H1 (cell line): Measurements from ENCODE around the gene EPB41L4A. TPM values are rescaled to one million over a fixed set of nuclear protein-coding genes. Genes with fewer than 3 reads are reported as not detected.

Experiments
- CTCF ChIA-PET: fragments of 300-600 bp; sonication (Branson Sonifier 250); formaldehyde crosslinking; loops from one replicate; lab custom pipeline; 2021; ENCODE audit not compliant: partially characterized antibody; lab: Charles Lee
- POLR2A ChIA-PET: fragments of 300-600 bp; sonication (Branson Sonifier 250); formaldehyde crosslinking; loops from one replicate; lab custom pipeline; 2021; ENCODE audit warnings: inconsistent platforms; ENCODE audit not compliant: partially characterized antibody; lab: Charles Lee
- DNase-seq, 2 experiments: peaks; one replicate each; pipeline versions ENCODE4 v3.0.0 to v3.0.0-alpha.2; 2010 to 2022; ENCODE audit warnings: low spot score in 2 of 2, low read depth in 1 of 2, mixed read lengths in 1 of 2
- FAIRE-seq: peaks from 2 replicates; lab custom pipeline; 2011; peaks lifted over from hg19 to GRCh38; lab: Jason Lieb, UNC
- H2AFZ ChIP-seq: 2 replicates; pipeline ENCODE4 v1.8.1; 2012; ENCODE audit warnings: low read length, inconsistent platforms
- H2AK5ac ChIP-seq: 2 replicates; pipeline ENCODE4 v1.6.1; 2013; ENCODE audit warnings: low read depth, low read length
- H2BK120ac ChIP-seq: replicated peaks from 2 replicates; pipeline ENCODE3; 2013; ENCODE audit warnings: low read depth, low read length, inconsistent platforms
- H2BK12ac ChIP-seq: 2 replicates; pipeline ENCODE4 v1.6.1; 2013; ENCODE audit warnings: low read depth, low read length
- H2BK15ac ChIP-seq: 2 replicates; pipeline ENCODE4 v1.6.1; 2013; ENCODE audit warnings: low read length
- H2BK20ac ChIP-seq: 2 replicates; pipeline ENCODE4 v1.6.1; 2013; ENCODE audit warnings: low read length
- H2BK5ac ChIP-seq: 2 replicates; pipeline ENCODE4 v1.6.1; 2013; ENCODE audit warnings: low read depth, low read length
- H3K14ac ChIP-seq: 2 replicates; pipeline ENCODE4 v1.6.1; 2013; ENCODE audit warnings: inconsistent platforms; ENCODE audit not compliant: insufficient read length
- H3K18ac ChIP-seq: 2 replicates; pipeline ENCODE4 v1.6.1; 2013; ENCODE audit warnings: low read length; ENCODE audit errors: extremely low read depth
- H3K23ac ChIP-seq: 2 replicates; pipeline ENCODE4 v1.6.1; 2013; ENCODE audit warnings: inconsistent platforms; ENCODE audit not compliant: insufficient read length
- H3K23me2 ChIP-seq: 2 replicates; pipeline ENCODE4 v1.6.1; 2013; ENCODE audit warnings: low read depth, low read length
- H3K27ac ChIP-seq: 2 replicates; pipeline ENCODE4 v1.6.1; 2011; ENCODE audit warnings: low read depth, low read length, inconsistent platforms
- H3K27me3 ChIP-seq, 4 experiments: replicated peaks in 1 of 4; 1 replicate in 1 of 4; 2 replicates in 3 of 4; pipeline versions ENCODE4 v1.6.1 to v1.8.1; 2011 to 2013; ENCODE audit warnings: low read length in 3 of 4, mild to moderate bottlenecking in 3 of 4, inconsistent platforms in 2 of 4, mixed read lengths in 2 of 4, moderate library complexity in 1 of 4; ENCODE audit not compliant: control insufficient read depth in 3 of 4, insufficient read depth in 3 of 4; ENCODE audit errors: extremely low read depth in 1 of 4
- H3K36me3 ChIP-seq, 4 experiments: 2 replicates each; pipeline versions ENCODE4 v1.6.1 to v1.8.1; 2011 to 2013; ENCODE audit warnings: mild to moderate bottlenecking in 4 of 4, low read length in 3 of 4, moderate library complexity in 2 of 4, control low read depth in 1 of 4, inconsistent platforms in 1 of 4; ENCODE audit not compliant: insufficient read depth in 4 of 4, control insufficient read depth in 2 of 4
- H3K4ac ChIP-seq: replicated peaks from 2 replicates; pipeline ENCODE3; 2013; ENCODE audit warnings: low read length, low read depth, mixed read lengths, inconsistent platforms; ENCODE audit not compliant: insufficient read length
- H3K4me1 ChIP-seq, 4 experiments: replicated peaks in 1 of 4; 1 replicate in 1 of 4; 2 replicates in 3 of 4; pipeline versions ENCODE4 v1.6.1 to v1.8.1; 2011 to 2013; ENCODE audit warnings: low read length in 3 of 4, inconsistent platforms in 2 of 4, mixed read lengths in 1 of 4; ENCODE audit not compliant: insufficient read depth in 4 of 4, control insufficient read depth in 3 of 4
- H3K4me2 ChIP-seq, 2 experiments: 2 replicates each; pipeline versions ENCODE4 v1.6.1 to v1.8.1; 2011 to 2013; ENCODE audit warnings: low read depth in 2 of 2, low read length in 2 of 2, control low read depth in 1 of 2, inconsistent platforms in 1 of 2, mild to moderate bottlenecking in 1 of 2; ENCODE audit not compliant: insufficient read depth in 1 of 2
- H3K4me3 ChIP-seq, 4 experiments: fragments of 200-600, 300-600 bp in 1 of 4; sonication (generic), shearing (Covaris generic), sonication (Bioruptor Twin) in 1 of 4; 2 replicates each; pipeline versions ENCODE4 v1.5.1 to v1.8.1; 2011 to 2016; ENCODE audit warnings: low read length in 4 of 4, low read depth in 3 of 4, control low read depth in 2 of 4, inconsistent platforms in 2 of 4, mild to moderate bottlenecking in 2 of 4, mixed read lengths in 1 of 4, moderate library complexity in 1 of 4; ENCODE audit not compliant: insufficient read depth in 2 of 4; ENCODE audit errors: extremely low read depth in 1 of 4
- H3K56ac ChIP-seq: replicated peaks from 2 replicates; pipeline ENCODE3; 2013; ENCODE audit warnings: low read depth, mild to moderate bottlenecking, mixed read lengths, low read length, inconsistent platforms; ENCODE audit not compliant: insufficient read length
- H3K79me1 ChIP-seq: 2 replicates; pipeline ENCODE4 v1.6.1; 2013; ENCODE audit warnings: low read depth, low read length, control low read depth
- H3K79me2 ChIP-seq, 2 experiments: 2 replicates each; pipeline versions ENCODE4 v1.6.1 to v1.8.1; 2012 to 2013; ENCODE audit warnings: low read length in 2 of 2, mild to moderate bottlenecking in 2 of 2, inconsistent platforms in 1 of 2; ENCODE audit not compliant: insufficient read depth in 2 of 2, control insufficient read depth in 1 of 2
- H3K9ac ChIP-seq, 4 experiments: replicated peaks in 1 of 4; 1 replicate in 1 of 4; 2 replicates in 3 of 4; pipeline versions ENCODE4 v1.6.1 to v1.8.1; 2011 to 2013; ENCODE audit warnings: low read depth in 3 of 4, low read length in 3 of 4, control low read depth in 2 of 4, mild to moderate bottlenecking in 2 of 4, moderate library complexity in 2 of 4, inconsistent platforms in 1 of 4; ENCODE audit errors: extremely low read depth in 1 of 4
- H3K9me3 ChIP-seq, 2 experiments: 2 replicates each; pipeline versions ENCODE4 v1.6.1 to v1.8.1; 2012 to 2013; ENCODE audit warnings: mild to moderate bottlenecking in 2 of 2, moderate library complexity in 2 of 2, control low read depth in 1 of 2, inconsistent platforms in 1 of 2, low read depth in 1 of 2, low read length in 1 of 2, mixed read lengths in 1 of 2; ENCODE audit not compliant: insufficient read depth in 2 of 2
- H4K20me1 ChIP-seq, 2 experiments: replicated peaks in 1 of 2; 2 replicates each; pipeline versions ENCODE3 to v1.8.1; 2011 to 2013; ENCODE audit warnings: inconsistent platforms in 2 of 2, low read length in 2 of 2, mild to moderate bottlenecking in 1 of 2; ENCODE audit not compliant: insufficient read depth in 2 of 2, control insufficient read depth in 1 of 2
- H4K5ac ChIP-seq: 2 replicates; pipeline ENCODE4 v1.6.1; 2013; ENCODE audit warnings: low read length, low read depth, mixed read lengths, inconsistent platforms; ENCODE audit not compliant: insufficient read length
- H4K8ac ChIP-seq: 2 replicates; pipeline ENCODE4 v1.8.0; 2013; ENCODE audit warnings: mild to moderate bottlenecking, moderate library complexity, low read length, inconsistent platforms; ENCODE audit not compliant: insufficient read depth; ENCODE audit errors: extremely low read depth
- H4K91ac ChIP-seq: replicated peaks from 2 replicates; pipeline ENCODE3; 2013; ENCODE audit warnings: low read length, mixed read lengths, inconsistent platforms; ENCODE audit not compliant: insufficient read length
- ASH2L ChIP-seq: fragments of 200-600, 300-600 bp; sonication (generic); IDR thresholded peaks from one replicate; pipeline ENCODE4 v1.7.1; 2017; ENCODE audit warnings: low read length
- ATF2 ChIP-seq: IDR thresholded peaks from 2 replicates; pipeline ENCODE4 v1.6.1; 2012; ENCODE audit warnings: low read length, inconsistent platforms
- CBX5 ChIP-seq: fragments of 300-800, 300-1000 bp; sonication (generic); IDR thresholded peaks from 2 replicates; pipeline ENCODE4 v1.7.1; 2016; ENCODE audit warnings: antibody characterized with exemption, low read length, low read depth
- CTBP2 ChIP-seq: IDR thresholded peaks from 2 replicates; pipeline ENCODE4 v1.7.0; 2011; ENCODE audit warnings: borderline replicate concordance, mild to moderate bottlenecking, moderate library complexity, mixed read lengths, low read length; ENCODE audit not compliant: insufficient read depth, insufficient read length
- FOSL1 ChIP-seq: IDR thresholded peaks from 2 replicates; pipeline ENCODE4 v1.6.1; 2011; ENCODE audit warnings: mild to moderate bottlenecking, low read depth, low read length, moderate library complexity; ENCODE audit not compliant: insufficient read depth
- HDAC2 ChIP-seq, 2 experiments: fragments of 300-600 bp in 1 of 2; sonication (generic) in 1 of 2; IDR thresholded peaks; 2 replicates each; pipeline ENCODE4 v1.6.1; 2011 to 2012; ENCODE audit warnings: low read depth in 2 of 2, low read length in 2 of 2, mild to moderate bottlenecking in 2 of 2, moderate library complexity in 2 of 2, borderline replicate concordance in 1 of 2, inconsistent platforms in 1 of 2
- POLR2AphosphoS5 ChIP-seq: IDR thresholded peaks from 2 replicates; pipeline ENCODE4 v1.6.1; 2011; ENCODE audit warnings: low read depth, low read length
- RXRA ChIP-seq: IDR thresholded peaks from 2 replicates; pipeline ENCODE4 v1.6.1; 2011; ENCODE audit warnings: low read depth, mild to moderate bottlenecking, low read length, moderate library complexity; ENCODE audit not compliant: insufficient read depth
- SUZ12 ChIP-seq: fragments of 200-600 bp; sonication (generic); IDR thresholded peaks from 2 replicates; pipeline ENCODE4 v1.6.1; 2012; ENCODE audit warnings: mild to moderate bottlenecking, inconsistent platforms, low read length, moderate library complexity, mixed read lengths
- TAF7 ChIP-seq: optimal IDR thresholded peaks from 2 replicates; pipeline ENCODE3; 2011; ENCODE audit warnings: low read depth, mild to moderate bottlenecking, inconsistent platforms, low read length, moderate library complexity, borderline replicate concordance
- TBP ChIP-seq: IDR thresholded peaks from 2 replicates; pipeline ENCODE4 v1.6.1; 2011; ENCODE audit warnings: low read depth, low read length, improper control_type of control experiment
- WGBS, 2 experiments: shearing (Covaris generic) in 1 of 2; methylation state at CpG; one replicate each; pipeline versions ENCODE4 v1.1.6 to v1.1.7; 2013 to 2015; ENCODE audit warnings: low lambda C conversion rate in 2 of 2, mixed read lengths in 2 of 2, inconsistent platforms in 1 of 2, low coverage in 1 of 2, missing lambda C conversion rate in 1 of 2; ENCODE audit not compliant: insufficient replicate concordance in 2 of 2, insufficient coverage in 1 of 2, insufficient read length in 1 of 2; ENCODE audit errors: extremely low coverage in 1 of 2, missing lambda C conversion rate in 1 of 2; 5-methylcytosine and 5-hydroxymethylcytosine counted together
- polyA plus RNA-seq, 7 experiments: library from polyadenylated mRNA; depleted of rRNA in 3 of 7; stranded (reverse) in 5 of 7; unstranded in 2 of 7; fragments of >200 nt in 5 of 7; fragments of 200-250 nt in 2 of 7; gene quantifications; 1 replicate in 5 of 7; 2 replicates in 1 of 7; 4 replicates in 1 of 7; pipeline versions ENCODE4 v1.2.1 to v1.2.3, GENCODE V29; 2011 to 2013; ENCODE audit warnings: missing spikeins in 2 of 7, mixed read lengths in 2 of 7
- total RNA-seq: library from RNA; stranded (reverse); fragmentation: NEBNext Ultra II Directional; extraction: Animal tissue kit (Norgen Biotek cat#: 25700); gene quantifications from 2 replicates; pipeline ENCODE4 v1.2.1, GENCODE V29; 2021

Gene EPB41L4A
- total and polyA plus RNA-seq, 2 of the 8 experiments (the other 6 are each of a cell fraction or from before 2014, with no cell fraction given): 1.6 to 4.6 TPM

GRCh38 chr5:112329419-112330090, 89.5 kb downstream of the EPB41L4A start:
- peaks cover 5 to 13% (median 9%) of the 10 kb centered on the region in 4 experiments; a peak in 6 of 7 replicates for H3K4me1 ChIP-seq
- no peaks in the 10 kb centered on the region for H3K36me3 ChIP-seq
- no peaks in the 10 kb centered on the region for H3K79me1 ChIP-seq
- H3K18ac ChIP-seq: no peak overlapping the region
- no peaks in the 10 kb centered on the region for H3K9me3 ChIP-seq
- no peaks in the 10 kb centered on the region for H4K20me1 ChIP-seq
- H3K56ac ChIP-seq: no peak overlapping the region
- no peak overlapping the region for H4K5ac ChIP-seq
- no peak overlapping the region for H3K4me2 ChIP-seq
- no peak overlapping the region for H3K14ac ChIP-seq
- DNase-seq (no peak), FAIRE-seq (no peak)
- POLR2A ChIA-PET: no interaction called here
- H2BK5ac ChIP-seq: no peak overlapping the region
- no peak overlapping the region for H3K27ac ChIP-seq
- H3K27me3 ChIP-seq: no peaks in the 10 kb centered on the region
- no peaks in the 10 kb centered on the region for H3K23me2 ChIP-seq
- no peak overlapping the region for H3K4ac ChIP-seq
- H2BK12ac ChIP-seq: no peak overlapping the region
- H2AFZ ChIP-seq: no peak overlapping the region
- no peak overlapping the region for H4K8ac ChIP-seq
- CTCF ChIA-PET: interaction anchor here (0.8 to 1.1 kb wide), 3 partner anchors 13 to 35 kb away, joined by 3 to 5 read pairs (median 3); no protein-coding TSS in a partner anchor
- no peaks in the 10 kb centered on the region for H3K79me2 ChIP-seq
- H4K91ac ChIP-seq: no peak overlapping the region
- no peak overlapping the region for H2AK5ac ChIP-seq
- 91% methylated on average over 5 of the region's 5 CpGs; no CpG with 5 or more reads in 1 of the 2 experiments for WGBS, 2 experiments
- H2BK20ac ChIP-seq: no peak overlapping the region
- H2BK15ac ChIP-seq: no peak overlapping the region
- no peak overlapping the region for H3K4me3 ChIP-seq
- H3K23ac ChIP-seq: no peak overlapping the region
- H3K9ac ChIP-seq: no peak overlapping the region
- H2BK120ac ChIP-seq: no peak overlapping the region
- TF ChIP-seq FOSL1 (no peak), HDAC2 (IDR thresholded peaks at IDR 0.05; ENCODE audit: borderline replicate concordance in 1 of 2, low read depth in 2 of 2, low read length in 2 of 2) (no peak), ASH2L (no peak), CBX5 (no peak), TBP (no peak), ATF2 (no peak), CTBP2 (no peak), SUZ12 (no peak), TAF7 (no peak), RXRA (no peak), POLR2AphosphoS5 (no peak)
